Inflammatory macrophage treated with lipopolysaccharide for 1 hour (primary cell): Measurements from ENCODE around the gene SEC22C.
"Not testable (repeated sequence)": the region's sequence is repeated elsewhere in the genome, so short reads cannot be mapped to it uniquely, and the experiment has no call there.

ENCODE experiments used
- DNase-seq, 2 donors: peaks; one replicate each; pipeline ENCODE4 v3.0.0-alpha.2; 2020 to 2022

SEC22C gene

DNA sequence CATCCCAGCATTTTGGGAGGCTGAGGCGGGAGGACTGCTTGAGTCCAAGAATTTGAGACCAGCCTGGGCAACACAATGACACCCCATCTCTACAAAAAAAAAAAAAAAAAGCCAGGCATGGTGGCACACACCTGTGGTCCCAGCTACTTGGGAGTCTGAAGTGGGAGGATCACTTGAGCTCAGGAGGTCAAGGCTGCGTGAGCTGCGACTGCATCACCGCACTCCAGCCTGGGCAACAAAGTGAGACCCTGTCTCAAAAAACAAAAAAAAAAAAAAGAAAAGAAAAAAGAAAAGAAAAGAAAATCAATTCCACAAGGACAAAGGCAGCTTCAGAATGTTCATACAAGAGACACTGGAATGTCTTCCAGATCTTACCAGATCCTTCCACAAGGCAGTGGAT lies 2.4 kb downstream of the SEC22C start:
- DNase-seq = not testable (repeated sequence)

DNA sequence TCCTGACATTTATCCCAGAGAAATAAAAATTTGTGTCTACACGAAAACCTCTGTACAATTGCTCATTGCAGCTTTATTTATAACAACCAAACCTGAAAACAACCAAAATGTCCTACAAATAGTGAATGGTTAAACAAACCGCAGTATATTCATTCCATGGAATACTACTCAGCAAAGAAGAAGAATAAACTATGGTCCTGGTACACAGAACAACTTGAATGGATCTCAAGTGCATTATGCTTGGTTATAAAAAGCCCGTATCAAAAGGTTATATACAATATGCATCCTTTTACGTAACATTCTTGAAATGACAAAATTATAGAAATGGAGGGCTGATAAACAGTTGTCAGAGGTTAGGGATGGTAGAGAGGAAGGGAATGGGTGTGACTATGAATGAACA lies 3.7 kb downstream of the SEC22C start:
- no peak for DNase-seq

DNA sequence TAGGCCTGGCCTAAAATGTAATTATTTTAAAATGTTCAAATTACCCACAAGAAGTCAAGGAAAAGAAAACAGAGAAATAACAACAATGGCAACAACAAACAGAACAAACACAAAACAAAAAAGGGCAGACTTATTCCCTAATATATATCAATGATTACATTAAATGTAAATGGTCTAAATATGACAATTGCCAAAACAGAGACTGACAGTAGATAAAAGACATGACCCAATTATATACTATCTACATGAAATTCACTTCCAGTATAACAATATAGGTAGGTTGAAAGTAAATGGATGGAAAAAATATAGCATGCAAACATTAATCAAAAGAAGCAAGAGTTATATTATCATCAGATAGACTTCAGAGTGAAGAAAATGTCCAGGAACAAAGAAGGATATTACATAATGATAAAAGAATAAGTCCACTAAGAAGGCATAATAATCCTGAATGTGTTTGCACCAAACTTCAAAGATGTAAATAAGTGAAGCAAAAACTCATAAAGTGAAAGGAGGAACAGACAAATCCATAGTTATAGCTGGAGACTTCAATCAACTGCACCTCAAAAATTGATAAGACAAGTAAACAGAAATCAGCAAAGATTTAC lies 6.5 kb downstream of the SEC22C start:
- no peak for DNase-seq

DNA sequence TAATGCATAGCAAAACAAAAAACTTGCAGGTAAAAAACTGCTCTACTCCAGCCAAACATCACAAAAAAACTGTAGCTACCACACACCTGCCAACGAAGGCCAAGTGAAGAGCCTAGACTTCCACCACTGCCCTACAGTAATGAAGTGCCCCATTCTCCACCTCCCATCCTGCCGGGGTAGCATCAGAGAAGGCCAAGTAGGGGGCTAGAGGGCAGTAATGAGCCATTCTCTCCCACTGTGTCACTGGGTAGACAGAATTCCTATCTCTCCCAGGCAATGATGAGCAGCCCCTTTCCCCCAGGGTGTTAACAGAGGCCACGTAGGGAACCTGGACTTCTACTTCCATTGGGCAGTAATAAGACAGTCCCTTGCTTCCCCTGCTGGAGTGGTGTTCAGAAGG lies 9.5 kb downstream of the SEC22C start:
- peak; percentile 19 to 41 for DNase-seq

DNA sequence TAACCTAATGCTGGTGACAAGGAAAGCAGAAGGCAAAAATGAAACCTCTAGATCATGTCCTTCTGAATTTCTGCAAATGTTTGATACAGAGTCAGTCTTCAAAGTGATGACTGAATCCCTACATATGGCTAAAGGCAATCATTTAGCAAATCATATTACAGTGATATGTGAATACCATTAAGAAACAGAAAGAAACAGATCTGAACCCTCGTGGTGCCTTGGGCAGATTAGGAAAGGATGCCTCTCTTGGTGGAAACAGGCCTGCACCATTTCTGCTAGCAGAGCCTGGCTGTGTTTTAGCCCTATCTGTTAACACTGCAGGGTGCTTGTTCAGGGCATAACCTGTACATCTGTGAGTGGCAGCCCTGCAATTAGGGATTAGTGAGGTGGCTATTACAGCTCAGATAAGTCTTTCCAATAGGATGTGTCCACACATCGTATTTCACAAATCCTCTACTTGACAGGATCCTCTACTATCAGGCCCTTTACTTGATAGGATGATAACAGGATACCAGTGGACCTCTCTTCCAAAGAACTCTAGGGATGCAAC lies 12.1 kb downstream of the SEC22C start:
- no peak for DNase-seq

DNA sequence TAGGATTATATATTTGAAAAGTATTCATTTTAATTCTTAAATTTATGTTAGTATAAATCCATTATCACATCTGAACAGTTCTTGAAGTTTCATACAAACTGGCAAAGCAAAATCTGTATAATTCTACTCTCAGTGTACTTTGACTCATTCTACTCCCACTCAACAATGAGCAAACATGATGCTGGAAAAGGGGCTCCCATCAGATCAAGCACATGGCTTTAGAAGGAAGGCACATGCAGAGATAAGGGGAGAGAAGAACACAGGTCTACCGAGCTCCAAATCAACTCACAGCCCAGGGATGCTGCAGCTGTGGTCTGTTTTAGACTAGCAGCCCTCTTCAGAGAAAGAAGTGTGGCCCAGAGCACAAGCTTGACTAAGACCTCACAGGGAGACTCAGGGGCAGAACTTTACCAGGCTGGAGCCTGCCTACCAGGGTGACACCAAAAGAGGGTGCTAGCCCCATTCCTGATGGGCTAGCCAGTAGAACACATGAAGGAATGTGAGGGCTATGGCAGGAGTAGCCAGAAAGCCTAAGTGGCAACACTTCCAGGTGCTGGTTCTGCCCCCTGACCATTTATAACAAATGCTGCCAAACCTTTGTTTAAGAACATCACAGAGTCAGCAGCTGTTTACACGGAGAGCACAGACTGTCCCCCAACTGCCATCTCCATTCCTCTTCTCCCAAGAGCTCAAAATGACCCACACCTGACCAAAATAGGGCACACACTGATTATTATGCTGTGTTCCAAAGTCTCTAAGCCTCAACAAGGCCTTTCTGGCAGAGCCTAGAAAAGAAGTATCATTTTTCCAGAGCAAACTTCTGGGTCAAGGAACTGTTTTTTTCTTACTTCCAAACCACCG lies 19.5 kb downstream of the SEC22C start:
- no peak for DNase-seq

DNA sequence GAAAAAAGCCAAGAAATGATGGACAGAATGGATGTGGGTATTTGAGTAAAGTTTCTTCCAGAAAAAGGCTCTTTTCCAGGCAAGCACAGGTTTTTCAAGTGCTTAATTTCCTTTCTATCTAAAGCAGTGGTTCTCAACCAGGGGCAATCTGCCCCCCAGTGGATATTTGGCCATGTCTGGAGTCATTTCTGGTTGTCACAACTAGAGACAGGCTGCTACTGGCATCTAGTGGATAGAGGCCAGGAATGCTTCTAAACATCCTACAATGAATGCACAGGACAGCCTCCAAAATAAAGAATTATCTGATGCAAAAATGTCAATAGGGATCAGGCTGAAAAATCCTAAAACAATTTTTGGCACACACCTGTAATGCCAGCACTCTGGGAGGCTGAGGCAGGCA lies 23.9 kb downstream of the SEC22C start:
- no peak for DNase-seq

DNA sequence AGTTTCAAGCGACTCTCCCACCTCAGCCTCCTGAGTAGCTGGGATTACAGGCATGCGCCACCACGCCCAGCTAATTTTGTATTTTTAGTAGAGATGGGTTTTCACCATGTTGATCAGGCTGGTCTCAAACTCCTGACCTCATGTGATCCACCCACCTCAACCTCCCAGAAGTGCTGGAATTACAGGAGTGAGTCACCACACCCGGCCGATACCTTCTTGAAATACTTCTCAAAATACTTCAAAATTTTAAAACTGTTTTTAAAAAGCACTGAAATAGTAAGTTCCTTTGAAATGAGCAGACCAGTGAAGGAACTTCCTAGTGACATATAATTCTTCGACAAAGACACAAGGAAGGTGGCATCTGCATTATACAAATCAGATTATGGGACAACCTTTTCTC lies 24.9 kb downstream of the SEC22C start:
- not testable (repeated sequence) for DNase-seq

DNA sequence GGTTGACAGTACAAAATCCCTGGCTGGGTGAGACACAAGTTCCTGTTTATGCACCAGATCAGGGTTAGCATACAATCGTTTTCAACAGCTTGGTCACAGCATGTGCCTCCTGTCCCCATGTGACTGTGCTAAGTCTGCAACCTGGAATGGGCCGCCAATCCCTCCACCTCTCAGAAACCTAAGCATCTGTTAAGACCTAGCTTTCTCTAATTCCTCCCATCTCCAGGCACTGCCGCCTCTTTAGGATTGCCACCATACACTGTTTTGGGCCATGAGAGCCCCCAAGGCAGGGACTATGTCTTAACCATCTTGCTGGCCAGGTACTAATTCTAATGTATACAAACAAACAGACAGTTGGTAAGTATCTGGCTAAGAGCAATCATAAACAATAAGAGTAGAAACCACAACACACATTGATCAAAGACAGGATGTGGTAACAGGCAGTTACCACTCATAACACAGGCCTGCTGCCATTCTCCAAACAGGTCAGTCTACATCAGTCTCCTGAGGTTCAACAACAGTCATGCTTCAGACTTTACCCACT lies 25.6 kb downstream of the SEC22C start:
- DNase-seq = no peak

DNA sequence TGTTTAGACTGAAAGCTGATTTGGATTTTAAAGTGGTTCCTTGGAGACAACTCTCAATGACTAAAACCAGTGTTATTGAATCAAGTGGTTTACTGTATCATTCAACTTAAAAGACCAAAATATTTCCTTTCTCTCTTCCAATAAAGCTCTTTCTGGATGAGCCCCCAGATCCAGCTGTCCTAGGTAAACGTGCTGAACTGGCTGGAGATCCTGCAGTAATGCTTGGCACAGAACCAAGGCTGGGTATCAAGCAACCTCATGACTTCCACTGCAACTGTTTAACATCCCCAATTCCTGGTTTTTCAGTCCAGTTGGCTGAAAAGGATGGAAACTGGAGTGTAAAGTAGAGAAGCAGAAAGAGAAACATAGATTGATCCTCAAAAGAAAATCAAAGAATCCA lies 28.9 kb downstream of the SEC22C start:
- no peak for DNase-seq

DNA sequence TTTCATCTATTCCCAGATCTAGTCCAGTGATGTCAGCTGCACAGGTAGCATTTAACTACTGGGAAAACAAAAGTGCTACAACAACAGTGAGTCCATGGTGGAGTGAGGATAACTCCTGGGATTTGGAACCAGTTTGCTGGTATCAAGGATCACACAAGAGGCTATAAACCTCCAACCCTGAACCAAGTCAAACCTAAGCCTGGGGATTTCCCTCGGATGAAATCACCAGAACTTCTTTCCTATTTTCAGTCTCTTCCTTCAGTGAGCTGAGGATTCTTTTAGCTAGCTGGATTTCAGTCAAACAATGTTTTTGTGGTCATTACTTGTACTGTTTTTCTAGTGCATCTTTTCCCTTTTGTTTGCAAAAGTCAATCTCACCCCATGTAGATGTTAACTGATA lies 31.5 kb downstream of the SEC22C start:
- no peak for DNase-seq

DNA sequence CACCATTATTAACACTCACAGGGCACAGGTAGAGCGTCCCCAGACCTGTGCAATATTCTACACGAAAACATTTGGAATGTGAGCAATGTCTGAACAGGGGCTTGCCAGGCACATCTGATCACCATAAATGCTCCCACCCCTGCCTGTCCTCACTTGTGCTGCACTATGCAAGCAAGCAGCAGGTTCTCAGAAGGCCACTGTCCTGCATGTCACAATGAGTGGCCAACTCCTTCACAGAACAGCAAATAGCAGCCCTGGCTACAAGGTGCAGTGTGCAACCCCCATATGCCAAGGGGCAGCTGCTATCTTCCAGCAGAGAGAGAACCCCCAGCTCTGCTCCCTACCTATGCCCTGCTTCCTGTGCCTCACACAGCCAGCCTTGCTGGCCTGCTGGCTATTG lies 32.6 kb downstream of the SEC22C start:
- DNase-seq = no peak

DNA sequence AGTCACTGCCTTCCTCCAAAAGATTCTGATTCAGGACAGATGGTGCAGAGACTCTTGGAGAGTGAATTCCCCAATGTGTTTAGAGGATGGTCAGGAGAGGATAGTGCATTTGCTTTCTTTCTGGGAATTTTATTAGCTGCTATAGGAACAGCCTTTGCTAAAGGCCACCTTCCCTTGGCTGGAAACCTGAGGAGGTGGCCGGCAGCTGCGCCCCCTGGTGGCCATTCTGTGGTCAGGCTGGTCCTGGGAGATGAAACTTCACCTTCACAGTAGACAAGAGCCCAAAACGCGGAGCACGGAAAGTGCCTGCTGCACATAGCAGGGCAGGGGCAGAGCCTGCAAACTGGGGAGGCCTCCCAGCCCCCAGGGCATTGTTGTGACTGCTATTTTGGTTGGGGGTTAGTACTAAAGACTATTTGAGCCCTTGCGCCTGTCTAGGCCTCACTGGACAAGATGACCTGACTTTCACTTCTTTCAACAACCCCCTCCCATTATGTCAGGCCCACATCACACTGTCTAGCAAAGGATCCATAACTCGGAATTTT lies 34.3 kb downstream of the SEC22C start:
- peak; percentile 13 to 66 for DNase-seq

DNA sequence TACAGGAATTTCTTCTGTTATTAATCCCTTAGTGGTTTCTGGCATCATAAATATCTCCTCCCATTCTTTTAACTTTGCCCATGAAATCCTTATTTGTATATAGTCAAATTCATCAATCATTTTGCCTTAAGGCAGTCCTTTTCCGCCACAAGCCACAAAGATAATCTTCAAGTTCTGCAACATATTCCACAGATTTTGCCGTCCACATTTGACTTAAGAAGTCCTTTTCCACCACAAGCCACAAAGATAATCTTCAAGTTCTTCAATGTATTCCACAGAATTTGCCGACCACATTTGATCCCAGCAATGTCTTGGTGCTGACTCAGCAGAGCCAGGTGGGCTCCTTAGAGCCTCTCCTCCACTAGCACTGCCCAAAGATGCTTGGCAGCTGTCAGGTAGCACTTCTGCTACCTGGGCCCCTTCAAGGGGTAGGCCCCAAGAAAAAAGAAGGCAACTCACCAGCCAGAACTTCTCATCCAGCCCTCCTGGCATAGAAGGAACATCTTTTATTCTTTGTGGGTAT lies 35.0 kb downstream of the SEC22C start:
- no peak for DNase-seq

DNA sequence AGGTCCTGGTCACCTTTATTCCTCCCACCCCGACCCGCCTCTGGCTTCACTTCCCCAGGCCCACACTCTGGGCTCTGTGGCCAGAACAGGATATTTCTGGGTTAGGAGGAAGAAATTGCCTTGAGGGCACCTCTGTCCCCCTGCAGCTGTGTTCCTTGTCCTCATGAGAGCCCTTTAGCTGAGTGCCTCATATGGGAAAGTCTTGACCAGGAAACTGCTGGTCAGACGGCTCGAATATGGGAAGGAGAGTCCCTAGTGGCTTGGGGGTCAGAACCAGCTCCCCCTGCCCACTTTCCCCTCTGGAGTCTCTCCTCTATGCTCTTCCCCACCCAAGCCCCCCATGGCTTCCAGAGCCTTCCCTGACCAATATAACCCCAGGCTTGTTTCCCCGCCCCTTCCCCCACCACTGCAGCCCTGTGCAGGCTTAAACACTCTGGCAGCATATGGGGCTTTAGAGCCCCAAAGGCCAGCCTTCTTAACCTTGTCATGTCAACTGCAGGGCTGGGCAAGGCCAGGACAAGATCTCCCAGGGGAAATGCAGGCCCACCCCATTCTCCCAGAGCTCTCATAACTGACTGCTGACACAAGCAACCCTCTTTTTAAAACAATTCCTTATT lies 36.4 kb downstream of the SEC22C start:
- no peak for DNase-seq

DNA sequence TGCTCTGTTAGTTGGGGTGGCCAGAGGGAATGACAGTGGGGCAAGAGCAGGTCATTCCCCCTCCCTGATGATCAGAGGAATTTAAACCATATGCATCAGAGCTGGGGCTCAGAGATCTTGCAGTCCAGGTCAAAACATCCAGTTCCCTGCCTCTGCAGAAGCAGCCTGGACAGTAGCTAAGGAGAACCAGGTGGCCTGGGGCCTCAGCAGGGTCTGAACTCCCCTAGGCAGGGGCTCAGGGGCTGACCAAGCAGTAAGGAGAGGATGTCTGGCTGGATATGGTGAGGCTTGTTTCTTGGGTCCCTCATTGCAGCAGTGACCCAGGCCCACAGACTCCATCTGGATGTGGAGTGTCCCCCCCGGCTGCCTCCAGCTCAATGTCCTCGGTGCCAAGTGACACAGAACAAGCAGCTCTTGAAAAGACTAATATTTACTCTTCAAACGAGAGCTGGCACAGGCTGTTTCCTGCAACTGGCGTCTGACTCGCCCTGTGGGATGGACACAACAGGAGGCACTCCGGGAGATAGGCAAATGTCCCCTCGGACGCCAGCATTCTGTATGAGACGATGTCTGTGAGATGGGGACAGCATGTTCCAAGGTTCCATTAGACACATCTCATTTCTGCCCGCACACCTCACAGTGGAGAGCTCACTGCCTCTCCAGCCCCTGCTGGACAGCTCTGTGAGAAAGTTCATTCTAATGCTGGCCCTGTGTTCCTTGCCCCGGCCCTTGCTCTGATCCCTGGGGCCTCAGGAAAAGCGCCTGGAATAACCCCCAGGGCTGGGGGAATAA lies 37.1 kb downstream of the SEC22C start:
- no peak for DNase-seq

DNA sequence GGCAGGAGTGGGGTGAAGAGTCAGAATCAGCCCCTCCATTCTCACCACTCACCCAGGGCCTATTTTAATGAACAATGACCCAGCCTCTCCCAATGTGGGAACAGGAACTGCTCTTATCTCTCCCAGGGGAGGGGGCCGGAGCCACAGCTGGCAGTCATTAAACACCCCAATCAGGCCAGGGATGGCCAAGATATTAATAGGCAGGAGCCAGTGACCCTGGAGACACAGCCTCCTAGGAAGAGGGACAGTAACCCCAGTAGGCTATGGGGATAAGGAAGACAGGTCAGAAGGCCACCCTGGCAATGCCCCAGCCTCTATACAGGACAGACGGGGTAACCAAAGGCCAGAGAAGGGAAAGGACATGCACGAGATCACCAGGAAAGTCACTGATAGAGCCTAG lies 40.7 kb downstream of the SEC22C start:
- DNase-seq = no peak

DNA sequence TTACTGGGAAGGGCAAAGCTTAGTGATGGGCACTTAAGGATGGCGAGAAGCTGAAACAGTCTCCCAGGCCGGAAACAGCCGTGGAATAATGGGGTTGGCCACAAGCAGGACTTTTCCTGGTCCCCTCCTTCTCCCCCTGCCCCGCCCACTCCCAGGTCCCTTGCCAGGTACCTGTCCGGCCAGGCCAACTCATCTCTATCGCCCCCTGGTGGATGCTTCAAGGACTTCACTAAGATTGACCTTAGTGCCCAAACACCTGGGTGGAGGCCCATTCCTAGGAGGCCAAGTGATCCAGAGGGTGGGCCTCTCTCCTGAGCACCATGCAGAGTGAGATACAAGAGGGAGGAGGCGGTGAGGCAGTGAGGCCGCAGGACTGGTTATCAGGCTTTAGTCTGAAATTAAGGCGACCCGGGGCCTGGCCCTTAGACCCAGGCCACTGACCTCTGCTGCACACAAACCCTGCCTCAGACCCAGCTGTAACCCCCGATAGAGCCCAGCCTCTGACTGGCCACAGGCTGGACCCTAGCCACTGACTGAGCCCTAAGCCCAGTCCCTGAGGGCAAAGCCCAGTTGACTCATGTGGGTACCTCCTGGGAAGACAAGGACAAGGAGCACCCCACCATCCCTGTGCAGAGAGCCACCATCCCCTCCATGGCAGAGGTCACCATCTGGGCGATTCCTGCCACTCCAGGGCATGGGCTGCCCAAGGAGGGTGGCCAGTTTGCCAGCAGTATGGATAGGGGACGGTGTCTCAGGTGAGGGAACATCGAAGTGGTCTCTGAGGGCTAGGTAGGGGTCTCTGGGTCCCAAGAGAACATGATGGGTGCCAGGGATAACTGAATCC lies 41.7 kb downstream of the SEC22C start:
- peak; percentile 10 to 53 for DNase-seq

DNA sequence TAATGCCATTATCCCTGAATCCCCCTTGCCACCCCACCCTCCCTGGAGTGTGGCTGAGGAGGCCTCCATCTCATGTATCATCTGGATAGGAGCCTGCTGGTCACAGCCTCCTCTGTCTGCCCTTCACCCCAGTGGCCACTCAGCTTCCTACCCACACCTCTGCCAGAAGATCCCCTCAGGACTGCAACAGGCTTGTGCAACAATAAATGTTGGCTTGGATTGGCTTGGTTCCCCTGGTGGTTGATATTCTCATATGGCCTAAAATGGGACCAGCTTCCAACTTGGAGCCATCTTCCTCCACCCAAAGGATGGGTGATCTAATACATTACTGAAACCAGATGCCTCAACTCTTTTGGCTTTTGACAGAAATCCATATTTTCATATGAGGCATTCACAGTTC lies 44.4 kb downstream of the SEC22C start:
- DNase-seq = no peak

DNA sequence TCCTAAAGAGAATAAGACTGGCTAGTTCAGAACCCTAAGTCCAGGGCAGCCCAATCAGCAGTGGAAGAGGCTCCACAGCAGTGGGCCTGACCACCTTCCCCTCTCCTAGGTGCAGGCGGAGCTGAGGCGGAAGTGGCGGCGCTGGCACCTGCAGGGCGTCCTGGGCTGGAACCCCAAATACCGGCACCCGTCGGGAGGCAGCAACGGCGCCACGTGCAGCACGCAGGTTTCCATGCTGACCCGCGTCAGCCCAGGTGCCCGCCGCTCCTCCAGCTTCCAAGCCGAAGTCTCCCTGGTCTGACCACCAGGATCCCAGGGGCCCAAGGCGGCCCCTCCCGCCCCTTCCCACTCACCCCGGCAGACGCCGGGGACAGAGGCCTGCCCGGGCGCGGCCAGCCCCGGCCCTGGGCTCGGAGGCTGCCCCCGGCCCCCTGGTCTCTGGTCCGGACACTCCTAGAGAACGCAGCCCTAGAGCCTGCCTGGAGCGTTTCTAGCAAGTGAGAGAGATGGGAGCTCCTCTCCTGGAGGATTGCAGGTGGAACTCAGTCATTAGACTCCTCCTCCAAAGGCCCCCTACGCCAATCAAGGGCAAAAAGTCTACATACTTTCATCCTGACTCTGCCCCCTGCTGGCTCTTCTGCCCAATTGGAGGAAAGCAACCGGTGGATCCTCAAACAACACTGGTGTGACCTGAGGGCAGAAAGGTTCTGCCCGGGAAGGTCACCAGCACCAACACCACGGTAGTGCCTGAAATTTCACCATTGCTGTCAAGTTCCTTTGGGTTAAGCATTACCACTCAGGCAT lies 45.6 kb downstream of the SEC22C start:
- DNase-seq = peak; percentile 27 to 63
